NCI-H128 (cell line): ENCODE data around the gene CHCHD2.
A peak's percentile ranks its signal among the peaks of the same experiment; 100 is the strongest.
"Not testable (repeated sequence)": the region's sequence is repeated elsewhere in the genome, so short reads cannot be mapped to it uniquely, and the experiment has no call there.

Experiments
- DNase-seq: peaks from one replicate; lab custom pipeline; 2025; ENCODE audit not compliant: unreplicated experiment; lab: John Stamatoyannopoulos, UW

CHCHD2 gene

GRCh38 chr7:56083150-56083785 lies 23.0 kb downstream of the CHCHD2 start:
- peak; percentile 65 for DNase-seq

GRCh38 chr7:56081626-56082340 lies 24.5 kb downstream of the CHCHD2 start:
- no peak for DNase-seq

GRCh38 chr7:56080726-56081435 lies 25.4 kb downstream of the CHCHD2 start:
- DNase-seq, result not testable (repeated sequence)

- peak; percentile 32 for DNase-seq
Measured at GRCh38 chr7:56079450-56080185, 26.7 kb downstream of the CHCHD2 start.

- DNase-seq, result no peak
Measured at GRCh38 chr7:56078196-56078595, 28.1 kb downstream of the CHCHD2 start.

GRCh38 chr7:56077681-56078080 lies 28.6 kb downstream of the CHCHD2 start:
- DNase-seq, result no peak

- DNase-seq, result no peak
Measured at GRCh38 chr7:56074371-56074791, 31.9 kb downstream of the CHCHD2 start.

GRCh38 chr7:56066376-56066775 lies 39.9 kb downstream of the CHCHD2 start:
- DNase-seq, result not testable (repeated sequence)

- peak; percentile 56 for DNase-seq
Measured at GRCh38 chr7:56063882-56064625, 42.2 kb downstream of the CHCHD2 start, which contains the start of gene SUMF2. Gene SUMF2 (plus strand): TSS chr7:56064286. CDS start chr7:56064312, 26 bp downstream.

- no peak for DNase-seq
Measured at GRCh38 chr7:56063500-56063881, 42.8 kb downstream of the CHCHD2 start.

- DNase-seq, result no peak
Measured at GRCh38 chr7:56062382-56062781, 43.9 kb downstream of the CHCHD2 start.

GRCh38 chr7:56053993-56054392 lies 52.3 kb downstream of the CHCHD2 start:
- DNase-seq, result no peak

GRCh38 chr7:56053379-56053778 lies 52.9 kb downstream of the CHCHD2 start:
- DNase-seq, result no peak
